Measurements from ENCODE around the gene GATAD2B.

Gene GATAD2B

DNA sequence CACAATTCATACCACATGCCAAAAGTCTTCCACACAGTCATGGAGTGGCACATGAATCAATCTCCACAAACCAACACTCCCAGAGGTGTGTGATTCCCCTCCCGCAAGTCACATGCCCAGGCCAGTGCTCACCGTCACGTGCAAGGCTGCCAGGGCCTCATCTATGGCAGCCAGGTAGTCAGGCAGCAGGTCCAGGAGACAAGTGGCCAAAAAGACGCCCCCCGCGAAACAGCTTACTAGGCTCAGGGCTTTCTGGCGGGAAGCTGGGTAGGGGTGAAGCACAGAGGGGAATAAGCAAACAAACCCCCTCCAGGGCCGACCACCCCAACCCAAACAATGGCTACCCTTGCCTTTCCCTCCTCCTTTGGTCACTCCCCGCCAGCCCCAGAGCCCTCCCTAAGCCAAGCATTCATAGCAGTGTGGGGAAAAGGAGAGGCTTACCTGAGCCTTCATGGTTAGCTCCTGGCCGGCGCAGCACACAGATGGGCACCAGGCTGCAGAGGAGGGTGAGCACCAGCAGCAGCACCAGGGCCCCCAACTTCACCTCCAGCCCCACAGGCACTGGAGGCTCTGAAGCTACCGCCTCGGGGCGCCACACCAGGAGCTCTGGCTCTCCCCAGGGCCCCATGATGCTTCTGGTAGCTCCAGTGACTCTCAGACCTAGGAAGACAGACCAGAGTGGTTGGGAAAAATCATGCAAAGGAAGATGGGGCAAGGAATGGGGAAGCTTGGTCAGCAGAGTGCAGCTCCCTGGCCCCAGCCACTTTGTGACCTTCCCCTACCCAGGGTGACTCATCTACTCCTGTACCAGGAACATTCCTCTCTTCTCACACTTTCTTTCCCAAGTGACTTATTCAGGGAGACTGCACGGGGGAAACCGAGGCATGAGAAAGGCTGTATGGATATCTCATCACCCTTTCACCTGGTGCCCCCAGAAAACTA lies 39.6 kb upstream of the GATAD2B start:
- Histone ChIP-seq H3K27ac (ENCODE audit: low read depth, low read length) (peak overlapping the region; percentile 96), H3K4me1 (ENCODE audit: control insufficient read depth in 5 of 5, insufficient read depth in 5 of 5, low read length in 5 of 5) (peaks cover 9 to 74% (median 60%) of the 10 kb centered on the region in 5 donors), H3K9ac (ENCODE audit: low read length in 5 of 5) (peak overlapping the region; percentile 82 to 99 (median 93)), H3K36me3 (ENCODE audit: control insufficient read depth in 5 of 5, insufficient read depth in 5 of 5, low read length in 5 of 5) (peaks cover 0 to 20% (median 12%) of the 10 kb centered on the region in 5 donors), H3K27me3 (ENCODE audit: control insufficient read depth in 5 of 5, insufficient read depth in 4 of 5, low read length in 5 of 5) (no peaks in the 10 kb centered on the region), H3K4me3 (ENCODE audit: low read depth in 1 of 5, low read length in 5 of 5) (peak overlapping the region; percentile 83 to 93 (median 86)), H3K9me3 (ENCODE audit: control insufficient read depth in 5 of 5, low read length in 5 of 5) (no peaks in the 10 kb centered on the region)

DNA sequence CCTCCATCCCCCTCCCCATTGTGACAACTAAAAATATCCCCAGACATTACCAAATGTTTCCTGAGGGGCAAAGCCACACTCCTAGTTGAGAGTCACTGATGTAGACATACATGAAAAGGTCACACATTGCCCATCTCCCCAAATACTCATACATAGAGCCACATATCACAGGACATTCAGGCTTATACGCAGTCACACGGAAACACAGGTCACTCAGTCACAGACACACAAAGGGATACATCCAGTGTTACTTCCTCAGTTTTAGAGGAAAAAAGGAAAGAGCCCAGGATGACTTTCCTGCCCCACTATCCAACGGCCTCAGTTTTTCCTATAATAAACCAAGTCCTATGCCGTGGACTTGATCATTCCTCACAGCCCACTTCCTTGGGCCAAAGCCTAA lies 38.6 kb upstream of the GATAD2B start:
- Histone ChIP-seq H3K27ac (ENCODE audit: low read depth, low read length) (peak overlapping the region; percentile 96), H3K9me3 (ENCODE audit: control insufficient read depth in 5 of 5, low read length in 5 of 5) (no peaks in the 10 kb centered on the region), H3K9ac (ENCODE audit: low read length in 5 of 5) (peak overlapping the region in 3 of 5 donors; percentile 9 to 42 (median 14)), H3K36me3 (ENCODE audit: control insufficient read depth in 5 of 5, insufficient read depth in 5 of 5, low read length in 5 of 5) (peaks cover 0 to 20% (median 12%) of the 10 kb centered on the region in 5 donors), H3K27me3 (ENCODE audit: control insufficient read depth in 5 of 5, insufficient read depth in 4 of 5, low read length in 5 of 5) (no peaks in the 10 kb centered on the region), H3K4me1 (ENCODE audit: control insufficient read depth in 5 of 5, insufficient read depth in 5 of 5, low read length in 5 of 5) (peaks cover 9 to 76% (median 63%) of the 10 kb centered on the region in 5 donors), H3K4me3 (ENCODE audit: low read depth in 1 of 5, low read length in 5 of 5) (no peak overlapping the region)

DNA sequence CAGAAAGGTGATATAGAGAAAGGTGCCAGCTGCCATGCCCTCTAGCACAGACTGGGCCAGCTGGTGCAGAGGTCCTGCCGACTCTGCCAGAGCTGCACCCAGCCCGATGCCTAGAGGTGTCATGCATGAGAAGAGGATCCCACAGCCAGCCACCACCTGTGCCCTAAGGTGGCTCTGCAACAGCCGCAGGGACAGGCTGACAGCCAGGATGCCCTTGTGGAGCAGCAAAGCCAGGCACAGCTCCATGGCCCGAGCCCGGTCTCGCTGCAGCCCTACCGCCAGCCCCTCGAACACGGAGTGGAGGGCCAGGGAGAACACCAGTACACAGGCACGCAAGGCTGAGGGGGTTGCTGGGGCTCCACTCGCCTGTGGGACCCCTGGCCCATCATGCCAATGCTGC lies 37.4 kb upstream of the GATAD2B start:
- Histone ChIP-seq H3K27ac (ENCODE audit: low read depth, low read length) (no peak overlapping the region), H3K9ac (ENCODE audit: low read length in 5 of 5) (no peak overlapping the region), H3K36me3 (ENCODE audit: control insufficient read depth in 5 of 5, insufficient read depth in 5 of 5, low read length in 5 of 5) (peaks cover 0 to 20% (median 12%) of the 10 kb centered on the region in 5 donors), H3K4me3 (ENCODE audit: low read depth in 1 of 5, low read length in 5 of 5) (no peak overlapping the region), H3K9me3 (ENCODE audit: control insufficient read depth in 5 of 5, low read length in 5 of 5) (no peaks in the 10 kb centered on the region), H3K27me3 (ENCODE audit: control insufficient read depth in 5 of 5, insufficient read depth in 4 of 5, low read length in 5 of 5) (no peaks in the 10 kb centered on the region), H3K4me1 (ENCODE audit: control insufficient read depth in 5 of 5, insufficient read depth in 5 of 5, low read length in 5 of 5) (peaks cover 11 to 77% (median 70%) of the 10 kb centered on the region in 5 donors)

GRCh38 chr1:153959454-153959853 lies 36.7 kb upstream of the GATAD2B start:
- Histone ChIP-seq H3K4me3 (ENCODE audit: low read depth in 1 of 5, low read length in 5 of 5) (no peak overlapping the region), H3K27ac (ENCODE audit: low read depth, low read length) (peak overlapping the region; percentile 79), H3K36me3 (ENCODE audit: control insufficient read depth in 5 of 5, insufficient read depth in 5 of 5, low read length in 5 of 5) (peaks cover 0 to 24% (median 17%) of the 10 kb centered on the region in 5 donors), H3K9ac (ENCODE audit: low read length in 5 of 5) (peak overlapping the region in 1 of 5 donors; percentile 97), H3K4me1 (ENCODE audit: control insufficient read depth in 5 of 5, insufficient read depth in 5 of 5, low read length in 5 of 5) (peaks cover 11 to 77% (median 70%) of the 10 kb centered on the region in 5 donors), H3K9me3 (ENCODE audit: control insufficient read depth in 5 of 5, low read length in 5 of 5) (no peaks in the 10 kb centered on the region), H3K27me3 (ENCODE audit: control insufficient read depth in 5 of 5, insufficient read depth in 4 of 5, low read length in 5 of 5) (no peaks in the 10 kb centered on the region)

GRCh38 chr1:153958961-153959260 lies 36.1 kb upstream of the GATAD2B start:
- Histone ChIP-seq H3K9me3 (ENCODE audit: control insufficient read depth in 5 of 5, low read length in 5 of 5) (no peaks in the 10 kb centered on the region), H3K27me3 (ENCODE audit: control insufficient read depth in 5 of 5, insufficient read depth in 4 of 5, low read length in 5 of 5) (no peaks in the 10 kb centered on the region), H3K36me3 (ENCODE audit: control insufficient read depth in 5 of 5, insufficient read depth in 5 of 5, low read length in 5 of 5) (peaks cover 0 to 29% (median 20%) of the 10 kb centered on the region in 5 donors), H3K4me1 (ENCODE audit: control insufficient read depth in 5 of 5, insufficient read depth in 5 of 5, low read length in 5 of 5) (peaks cover 11 to 73% (median 64%) of the 10 kb centered on the region in 5 donors), H3K4me3 (ENCODE audit: low read depth in 1 of 5, low read length in 5 of 5) (peak overlapping the region in 4 of 5 donors; percentile 32 to 95 (median 91)), H3K27ac (ENCODE audit: low read depth, low read length) (peak overlapping the region; percentile 79), H3K9ac (ENCODE audit: low read length in 5 of 5) (peak overlapping the region in 3 of 5 donors; percentile 93 to 97 (median 93))

DNA sequence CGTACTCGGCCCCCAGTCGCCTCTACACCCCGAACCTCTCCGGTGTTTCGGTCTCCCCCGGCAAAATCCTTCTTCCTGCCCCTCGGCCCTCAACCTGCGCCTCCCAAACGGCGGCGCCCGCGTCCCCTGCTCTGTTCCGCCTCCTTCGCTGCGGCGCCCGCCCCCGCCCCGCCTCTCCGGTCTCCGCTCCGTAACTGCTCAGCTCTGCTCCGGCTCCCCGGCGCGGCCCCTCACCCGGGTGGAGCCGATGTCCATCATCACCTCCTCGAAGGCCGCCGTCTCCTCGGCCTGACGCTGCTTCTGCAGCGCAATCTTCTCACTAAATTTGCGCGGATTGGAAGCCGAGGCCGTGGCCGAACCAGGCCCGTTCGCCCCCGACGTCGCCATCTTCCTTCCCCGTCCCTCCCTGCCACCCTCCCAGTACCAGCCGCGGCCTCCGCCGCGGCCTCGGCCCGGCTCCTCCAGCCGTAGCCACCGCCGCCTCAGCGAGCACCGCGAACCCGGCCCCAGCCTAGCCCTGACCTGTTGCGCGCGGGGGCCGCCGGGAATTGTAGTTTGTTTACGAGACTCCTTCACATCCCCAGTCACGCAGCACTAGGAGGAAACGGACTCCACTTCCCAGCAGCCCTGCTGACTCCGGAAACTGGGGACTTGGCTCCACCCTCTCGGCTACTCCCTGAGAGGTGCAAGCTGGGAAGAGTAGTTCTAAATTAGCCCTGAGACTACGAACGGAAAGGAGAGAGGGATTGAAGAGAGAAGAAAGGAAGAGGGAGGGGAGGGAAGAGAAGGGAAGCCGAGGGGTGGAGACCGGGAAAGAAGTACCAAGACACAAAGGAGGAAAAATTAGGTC lies 35.6 kb upstream of the GATAD2B start, which contains the start of gene CRTC2:
Gene CRTC2, minus strand, starts transcription at position 502 of the 850 bp plus-strand sequence. Its CDS starts 115 bp downstream, at position 387.
- Histone ChIP-seq H3K27ac (ENCODE audit: low read depth, low read length) (peak within 1 kb of the TSS; percentile 79), H3K4me3 (ENCODE audit: low read depth in 1 of 5, low read length in 5 of 5) (peak within 1 kb of the TSS; percentile 89 to 95 (median 94)), H3K27me3 (ENCODE audit: control insufficient read depth in 5 of 5, insufficient read depth in 4 of 5, low read length in 5 of 5) (no peaks in the 10 kb centered on the region), H3K36me3 (ENCODE audit: control insufficient read depth in 5 of 5, insufficient read depth in 5 of 5, low read length in 5 of 5) (peaks cover 0 to 35% (median 22%) of the 10 kb centered on the region in 5 donors), H3K9me3 (ENCODE audit: control insufficient read depth in 5 of 5, low read length in 5 of 5) (no peaks in the 10 kb centered on the region), H3K9ac (ENCODE audit: low read length in 5 of 5) (peak within 1 kb of the TSS; percentile 86 to 97 (median 93)), H3K4me1 (ENCODE audit: control insufficient read depth in 5 of 5, insufficient read depth in 5 of 5, low read length in 5 of 5) (peaks cover 11 to 69% (median 61%) of the 10 kb centered on the region in 5 donors)

GRCh38 chr1:153957744-153958110 lies 35.0 kb upstream of the GATAD2B start:
- no peaks in the 10 kb centered on the region for H3K9me3 ChIP-seq (ENCODE audit: control insufficient read depth in 5 of 5, low read length in 5 of 5)
- no peaks in the 10 kb centered on the region for H3K27me3 ChIP-seq (ENCODE audit: control insufficient read depth in 5 of 5, insufficient read depth in 4 of 5, low read length in 5 of 5)
- H3K4me3 ChIP-seq (ENCODE audit: low read depth in 1 of 5, low read length in 5 of 5), result peak overlapping the region; percentile 89 to 95 (median 94)
- peak overlapping the region; percentile 79 for H3K27ac ChIP-seq (ENCODE audit: low read depth, low read length)
- peak overlapping the region; percentile 86 to 97 (median 93) for H3K9ac ChIP-seq (ENCODE audit: low read length in 5 of 5)
- H3K36me3 ChIP-seq (ENCODE audit: control insufficient read depth in 5 of 5, insufficient read depth in 5 of 5, low read length in 5 of 5), result peaks cover 0 to 39% (median 24%) of the 10 kb centered on the region in 5 donors
- peaks cover 9 to 63% (median 56%) of the 10 kb centered on the region in 5 donors for H3K4me1 ChIP-seq (ENCODE audit: control insufficient read depth in 5 of 5, insufficient read depth in 5 of 5, low read length in 5 of 5)

- Histone ChIP-seq H3K9ac (ENCODE audit: low read length in 5 of 5) (peak overlapping the region; percentile 86 to 97 (median 93)), H3K4me3 (ENCODE audit: low read depth in 1 of 5, low read length in 5 of 5) (peak overlapping the region; percentile 89 to 95 (median 94)), H3K27ac (ENCODE audit: low read depth, low read length) (peak overlapping the region; percentile 79), H3K9me3 (ENCODE audit: control insufficient read depth in 5 of 5, low read length in 5 of 5) (no peaks in the 10 kb centered on the region), H3K4me1 (ENCODE audit: control insufficient read depth in 5 of 5, insufficient read depth in 5 of 5, low read length in 5 of 5) (peaks cover 5 to 57% (median 50%) of the 10 kb centered on the region in 5 donors), H3K36me3 (ENCODE audit: control insufficient read depth in 5 of 5, insufficient read depth in 5 of 5, low read length in 5 of 5) (peaks cover 0 to 45% (median 30%) of the 10 kb centered on the region in 5 donors), H3K27me3 (ENCODE audit: control insufficient read depth in 5 of 5, insufficient read depth in 4 of 5, low read length in 5 of 5) (no peaks in the 10 kb centered on the region)
Measured at GRCh38 chr1:153956997-153957715, 34.4 kb upstream of the GATAD2B start.

GRCh38 chr1:153954826-153955225 lies 32.1 kb upstream of the GATAD2B start:
- no peaks in the 10 kb centered on the region for H3K27me3 ChIP-seq (ENCODE audit: control insufficient read depth in 5 of 5, insufficient read depth in 4 of 5, low read length in 5 of 5)
- no peak overlapping the region for H3K27ac ChIP-seq (ENCODE audit: low read depth, low read length)
- H3K36me3 ChIP-seq (ENCODE audit: control insufficient read depth in 5 of 5, insufficient read depth in 5 of 5, low read length in 5 of 5), result peaks cover 10 to 54% (median 43%) of the 10 kb centered on the region in 5 donors
- no peak overlapping the region for H3K4me3 ChIP-seq (ENCODE audit: low read depth in 1 of 5, low read length in 5 of 5)
- no peaks in the 10 kb centered on the region for H3K9me3 ChIP-seq (ENCODE audit: control insufficient read depth in 5 of 5, low read length in 5 of 5)
- H3K9ac ChIP-seq (ENCODE audit: low read length in 5 of 5), result no peak overlapping the region
- peaks cover 2 to 36% (median 35%) of the 10 kb centered on the region in 5 donors for H3K4me1 ChIP-seq (ENCODE audit: control insufficient read depth in 5 of 5, insufficient read depth in 5 of 5, low read length in 5 of 5)
